Dermis microvascular lymphatic vessel endothelial cell (primary cell): Measurements from ENCODE around the gene CEACAM4. TPM values are rescaled to one million over a fixed set of nuclear protein-coding genes. Genes with fewer than 3 reads are reported as not detected.
"Not testable (repeated sequence)": the region's sequence is repeated elsewhere in the genome, so short reads cannot be mapped to it uniquely, and the experiment has no call there.

Source experiments
- DNase-seq, 2 donors: peaks; one replicate each; pipeline versions ENCODE4 v3.0.0 to v3.0.0-alpha.2; 2010; ENCODE audit warnings: low read depth in 2 of 2
- total RNA-seq: library from RNA; depleted of rRNA; stranded (reverse); fragments of >200 nt; gene quantifications from 2 replicates; pipeline ENCODE4 v1.2.1, GENCODE V29; 2014

CEACAM4 gene
- total RNA-seq, 1 donor from 2014 or later: not detected

- DNase-seq: no peak
Measured at GRCh38 chr19:41586064-41586463, 40.8 kb downstream of the CEACAM4 start.

GRCh38 chr19:41584931-41585330 is 41.9 kb downstream of the CEACAM4 start:
- DNase-seq: no peak

GRCh38 chr19:41584260-41584810 is 42.5 kb downstream of the CEACAM4 start:
- no peak for DNase-seq

- DNase-seq: not testable (repeated sequence)
Measured at GRCh38 chr19:41582577-41583182, 44.2 kb downstream of the CEACAM4 start.

- DNase-seq: not testable (repeated sequence)
Measured at GRCh38 chr19:41581068-41581467, 45.8 kb downstream of the CEACAM4 start.

GRCh38 chr19:41578886-41579285 is 48.0 kb downstream of the CEACAM4 start:
- no peak for DNase-seq

GRCh38 chr19:41577833-41578232 is 49.0 kb downstream of the CEACAM4 start:
- DNase-seq: no peak

GRCh38 chr19:41577144-41577830 is 49.6 kb downstream of the CEACAM4 start:
- DNase-seq: no peak

- peak; percentile 13 to 43 for DNase-seq
Measured at GRCh38 chr19:41575998-41576397, 50.9 kb downstream of the CEACAM4 start, which contains the start of gene CEACAM21. TSS of gene CEACAM21 (plus strand) at chr19:41576166. CDS start at chr19:41576275, 109 bp downstream.

GRCh38 chr19:41570639-41571112 is 56.2 kb downstream of the CEACAM4 start:
- DNase-seq: peak; percentile 51 to 79

- no peak for DNase-seq
Measured at GRCh38 chr19:41570179-41570578, 56.7 kb downstream of the CEACAM4 start.

GRCh38 chr19:41569481-41570150 is 57.3 kb downstream of the CEACAM4 start:
- DNase-seq: no peak

Other genes with a start within 250 kb of the CEACAM4 start
- gene EXOSC5, start 229.7 kb downstream of the CEACAM4 start, total RNA-seq: 13.8 and 15.7 TPM in 2 replicates
- gene BCKDHA, start 229.3 kb downstream of the CEACAM4 start, total RNA-seq: 35.8 and 49.2 TPM in 2 replicates
- 1.9 and 2.9 TPM in 2 replicates for gene B3GNT8, start 199.7 kb downstream of the CEACAM4 start, total RNA-seq
- 36.7 and 41.6 TPM in 2 replicates for gene DMAC2, start 187.2 kb downstream of the CEACAM4 start, total RNA-seq
- not detected in 2 replicates for gene ERICH4, start 183.9 kb downstream of the CEACAM4 start, total RNA-seq
- 10.8 and 17.7 TPM in 2 replicates for gene CEACAM21, start 50.9 kb downstream of the CEACAM4 start, total RNA-seq
- 0.39 and 3.9 TPM in 2 replicates for gene CEACAM7, start 61.2 kb upstream of the CEACAM4 start, total RNA-seq
- gene CEACAM5, start 81.6 kb upstream of the CEACAM4 start, total RNA-seq: not detected in 2 replicates
- not detected in 2 replicates for gene CEACAM6, start 128.5 kb upstream of the CEACAM4 start, total RNA-seq
- gene CEACAM3, start 169.5 kb upstream of the CEACAM4 start, total RNA-seq: not detected in 2 replicates
- gene LYPD4, start 217.6 kb upstream of the CEACAM4 start, total RNA-seq: not detected in 2 replicates
- not detected in 2 replicates for gene DMRTC2, start 218.0 kb upstream of the CEACAM4 start, total RNA-seq
- gene RPS19, start 233.2 kb upstream of the CEACAM4 start, total RNA-seq: 398 and 471 TPM in 2 replicates